ENCODE measurements around the gene HK2.

Gene HK2

DNA sequence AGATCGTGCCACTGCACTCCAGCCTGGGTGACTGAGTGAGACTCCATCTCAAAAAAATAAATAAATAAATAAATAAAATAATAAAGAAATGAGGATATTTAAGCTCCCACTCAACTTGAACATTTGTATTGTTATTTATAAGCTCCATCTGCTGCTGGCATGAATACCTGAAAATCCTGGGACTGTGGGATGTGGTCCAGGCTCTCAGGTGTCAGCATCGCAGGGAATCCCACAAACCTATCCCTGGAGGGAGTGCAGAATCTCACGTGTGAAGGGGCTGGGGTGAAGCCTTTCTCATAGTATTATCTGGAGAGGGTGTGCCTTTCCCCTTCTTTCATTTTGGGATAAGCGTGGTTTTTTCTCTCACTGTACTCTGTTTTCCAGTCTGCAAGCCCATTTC lies 77.1 kb downstream of the HK2 start:
- TF ChIP-seq FOXP2 (optimal IDR thresholded peaks at IDR 0.05; ENCODE audit: borderline replicate concordance, extremely low read depth, extremely low read length, insufficient read depth) = no peak
- no peak for TF ChIP-seq POLR2AphosphoS5 (IDR thresholded peaks at IDR 0.05; ENCODE audit: low read depth, low read length)

DNA sequence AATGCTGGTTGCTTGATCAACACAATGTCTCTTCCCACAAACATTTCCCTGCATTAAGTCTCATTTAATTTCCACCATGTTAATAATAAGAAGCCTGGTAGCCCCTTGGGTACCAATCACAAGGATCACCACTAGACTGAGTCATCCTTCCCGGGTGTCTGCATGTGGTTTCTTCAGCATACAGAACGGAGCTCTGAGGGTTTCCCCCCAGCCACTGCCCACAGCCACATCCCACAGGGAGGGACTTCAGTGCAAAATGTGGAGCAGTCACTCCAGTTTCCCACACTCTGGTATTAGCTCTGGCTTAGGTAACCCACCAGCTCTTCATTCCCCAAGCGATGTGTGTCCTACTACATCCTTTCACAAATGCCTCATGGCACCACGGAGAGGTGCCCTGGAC lies 81.8 kb downstream of the HK2 start:
- TF ChIP-seq POLR2AphosphoS5 (IDR thresholded peaks at IDR 0.05; ENCODE audit: low read depth, low read length) (no peak), SIN3A (IDR thresholded peaks at IDR 0.05; ENCODE audit: borderline replicate concordance, insufficient read depth, low read length) (no peak), TAF1 (IDR thresholded peaks at IDR 0.05; ENCODE audit: borderline replicate concordance, insufficient read depth, low read length) (no peak), FOXP2 (optimal IDR thresholded peaks at IDR 0.05; ENCODE audit: borderline replicate concordance, extremely low read depth, extremely low read length, insufficient read depth) (no peak)
- TF ChIP-seq, protein P1, sequence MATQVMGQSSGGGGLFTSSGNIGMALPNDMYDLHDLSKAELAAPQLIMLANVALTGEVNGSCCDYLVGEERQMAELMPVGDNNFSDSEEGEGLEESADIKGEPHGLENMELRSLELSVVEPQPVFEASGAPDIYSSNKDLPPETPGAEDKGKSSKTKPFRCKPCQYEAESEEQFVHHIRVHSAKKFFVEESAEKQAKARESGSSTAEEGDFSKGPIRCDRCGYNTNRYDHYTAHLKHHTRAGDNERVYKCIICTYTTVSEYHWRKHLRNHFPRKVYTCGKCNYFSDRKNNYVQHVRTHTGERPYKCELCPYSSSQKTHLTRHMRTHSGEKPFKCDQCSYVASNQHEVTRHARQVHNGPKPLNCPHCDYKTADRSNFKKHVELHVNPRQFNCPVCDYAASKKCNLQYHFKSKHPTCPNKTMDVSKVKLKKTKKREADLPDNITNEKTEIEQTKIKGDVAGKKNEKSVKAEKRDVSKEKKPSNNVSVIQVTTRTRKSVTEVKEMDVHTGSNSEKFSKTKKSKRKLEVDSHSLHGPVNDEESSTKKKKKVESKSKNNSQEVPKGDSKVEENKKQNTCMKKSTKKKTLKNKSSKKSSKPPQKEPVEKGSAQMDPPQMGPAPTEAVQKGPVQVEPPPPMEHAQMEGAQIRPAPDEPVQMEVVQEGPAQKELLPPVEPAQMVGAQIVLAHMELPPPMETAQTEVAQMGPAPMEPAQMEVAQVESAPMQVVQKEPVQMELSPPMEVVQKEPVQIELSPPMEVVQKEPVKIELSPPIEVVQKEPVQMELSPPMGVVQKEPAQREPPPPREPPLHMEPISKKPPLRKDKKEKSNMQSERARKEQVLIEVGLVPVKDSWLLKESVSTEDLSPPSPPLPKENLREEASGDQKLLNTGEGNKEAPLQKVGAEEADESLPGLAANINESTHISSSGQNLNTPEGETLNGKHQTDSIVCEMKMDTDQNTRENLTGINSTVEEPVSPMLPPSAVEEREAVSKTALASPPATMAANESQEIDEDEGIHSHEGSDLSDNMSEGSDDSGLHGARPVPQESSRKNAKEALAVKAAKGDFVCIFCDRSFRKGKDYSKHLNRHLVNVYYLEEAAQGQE (IDR thresholded peaks at IDR 0.05; ENCODE audit: insufficient read depth in 1 of 2, low read depth in 2 of 2, low read length in 2 of 2) = no peak

DNA sequence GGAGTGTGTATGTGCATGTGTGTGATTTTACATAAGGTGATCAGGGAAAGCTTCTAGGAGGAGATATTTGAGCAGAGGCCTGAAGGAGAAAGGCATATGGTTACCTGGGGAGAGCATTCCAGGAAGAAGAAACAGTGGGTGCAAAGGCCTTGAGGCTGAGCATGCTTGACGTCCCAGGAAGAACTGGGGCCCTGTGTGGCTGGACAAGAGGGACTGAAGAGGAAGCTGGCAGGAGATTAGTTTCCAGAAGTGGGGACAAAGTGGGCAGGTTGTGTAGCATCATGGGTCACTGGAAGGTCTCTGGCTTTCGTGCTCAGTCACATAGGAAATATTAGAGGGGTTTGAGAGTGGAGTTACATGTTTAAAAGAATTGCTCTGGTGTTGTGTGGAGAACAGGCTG lies 82.5 kb downstream of the HK2 start:
- TF ChIP-seq, protein P1 (IDR thresholded peaks at IDR 0.05; ENCODE audit: insufficient read depth in 1 of 2, low read depth in 2 of 2, low read length in 2 of 2) = no peak
- TF ChIP-seq SIN3A (IDR thresholded peaks at IDR 0.05; ENCODE audit: borderline replicate concordance, insufficient read depth, low read length) (no peak), TAF1 (IDR thresholded peaks at IDR 0.05; ENCODE audit: borderline replicate concordance, insufficient read depth, low read length) (no peak), POLR2AphosphoS5 (IDR thresholded peaks at IDR 0.05; ENCODE audit: low read depth, low read length) (no peak), FOXP2 (optimal IDR thresholded peaks at IDR 0.05; ENCODE audit: borderline replicate concordance, extremely low read depth, extremely low read length, insufficient read depth) (no peak)

DNA sequence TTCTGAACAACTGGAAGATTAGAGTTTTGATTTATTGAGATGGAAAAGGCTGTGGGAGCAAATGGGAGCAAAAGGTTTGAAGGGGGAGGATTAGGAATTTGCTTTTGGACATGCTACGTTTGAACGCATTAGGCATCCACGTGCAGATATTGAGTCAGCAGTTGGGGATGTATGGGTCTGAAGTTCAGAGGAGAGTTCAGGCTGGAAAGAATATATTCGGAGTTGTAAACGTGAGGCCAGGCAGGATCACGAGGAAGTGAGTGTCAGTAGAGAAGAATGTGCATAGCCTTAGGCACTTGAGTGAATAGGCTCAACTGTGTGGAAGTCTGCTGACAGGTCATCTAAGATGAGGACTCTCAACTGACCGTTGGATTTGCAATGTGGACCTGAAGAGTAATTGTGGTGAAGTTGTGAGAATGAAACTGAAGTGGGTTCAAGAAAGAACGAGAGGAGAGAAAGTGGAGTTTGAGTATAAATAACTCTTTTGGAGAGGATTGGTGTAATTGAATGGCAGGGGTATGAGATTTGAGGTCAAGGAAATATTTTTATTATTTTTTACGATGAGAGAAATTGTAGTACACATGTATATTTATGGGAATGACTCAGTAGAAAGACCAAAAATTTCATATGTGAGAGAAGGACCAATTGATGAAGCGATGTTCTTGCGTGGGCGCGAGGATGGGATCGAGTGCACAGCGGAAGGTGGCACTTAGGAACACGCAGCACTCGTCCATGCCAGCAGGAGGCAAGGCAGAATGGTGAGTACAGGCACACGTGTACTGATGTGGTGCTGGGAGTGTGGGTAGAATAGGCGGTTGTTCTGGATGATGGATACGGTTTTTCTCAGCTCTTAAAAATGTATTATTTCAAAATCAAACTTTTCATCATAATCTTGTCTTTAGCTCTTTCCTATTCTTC lies 84.0 kb downstream of the HK2 start:
- no peak for TF ChIP-seq FOXP2 (optimal IDR thresholded peaks at IDR 0.05; ENCODE audit: borderline replicate concordance, extremely low read depth, extremely low read length, insufficient read depth)
- no peak for TF ChIP-seq SIN3A (IDR thresholded peaks at IDR 0.05; ENCODE audit: borderline replicate concordance, insufficient read depth, low read length)
- TF ChIP-seq, protein P1 (IDR thresholded peaks at IDR 0.05; ENCODE audit: insufficient read depth in 1 of 2, low read depth in 2 of 2, low read length in 2 of 2) = no peak
- no peak for TF ChIP-seq TAF1 (IDR thresholded peaks at IDR 0.05; ENCODE audit: borderline replicate concordance, insufficient read depth, low read length)
- no peak for TF ChIP-seq POLR2AphosphoS5 (IDR thresholded peaks at IDR 0.05; ENCODE audit: low read depth, low read length)

DNA sequence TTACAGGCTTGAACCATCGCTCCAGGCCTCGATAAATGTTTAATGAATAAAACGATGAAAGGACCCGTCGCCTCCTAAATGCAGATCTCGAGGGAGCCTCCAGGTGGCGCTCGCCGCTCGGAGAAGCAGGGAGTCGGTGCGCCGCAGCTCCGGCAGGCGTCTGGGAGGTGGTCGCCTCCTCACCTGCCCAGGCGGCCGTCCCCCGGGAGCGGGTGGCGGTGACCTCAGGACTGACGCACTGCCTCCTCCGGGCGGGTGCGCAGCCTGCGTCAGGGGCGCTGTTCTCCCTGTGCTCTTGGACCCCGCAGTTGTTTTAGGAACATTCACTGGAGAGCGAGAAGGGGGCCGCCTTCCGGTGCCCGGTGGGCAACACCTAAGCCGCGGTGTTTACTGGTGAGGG lies 85.9 kb downstream of the HK2 start:
- TF ChIP-seq TAF1 (IDR thresholded peaks at IDR 0.05; ENCODE audit: borderline replicate concordance, insufficient read depth, low read length) = no peak
- TF ChIP-seq, protein P1 (IDR thresholded peaks at IDR 0.05; ENCODE audit: insufficient read depth in 1 of 2, low read depth in 2 of 2, low read length in 2 of 2) = no peak
- no peak for TF ChIP-seq FOXP2 (optimal IDR thresholded peaks at IDR 0.05; ENCODE audit: borderline replicate concordance, extremely low read depth, extremely low read length, insufficient read depth)
- no peak for TF ChIP-seq SIN3A (IDR thresholded peaks at IDR 0.05; ENCODE audit: borderline replicate concordance, insufficient read depth, low read length)
- TF ChIP-seq POLR2AphosphoS5 (IDR thresholded peaks at IDR 0.05; ENCODE audit: low read depth, low read length) = no peak
